HepG2 (cell line): ENCODE results near the gene PKP3. TPM values are rescaled to one million over a fixed set of nuclear protein-coding genes. Genes with fewer than 3 reads are reported as not detected.

ENCODE experiments used
- CENPX ChIP-seq: sonication (generic); formaldehyde crosslinking; IDR thresholded peaks from 2 replicates; pipeline ENCODE4 v1.9.0; 2021; ENCODE audit warnings: mild to moderate bottlenecking, missing genetic modification reagents, moderate library complexity
- CHCHD3 ChIP-seq: sonication (generic); formaldehyde crosslinking; IDR thresholded peaks from 2 replicates; pipeline ENCODE4 v1.8.0; 2022; ENCODE audit warnings: mild to moderate bottlenecking, missing genetic modification reagents, moderate library complexity
- EED ChIP-seq: sonication (generic); formaldehyde crosslinking; IDR thresholded peaks from 2 replicates; pipeline ENCODE4 v1.5.0; 2020; ENCODE audit warnings: mild to moderate bottlenecking, missing genetic modification reagents
- ELF4 ChIP-seq: sonication (generic); formaldehyde crosslinking; IDR thresholded peaks from 2 replicates; pipeline ENCODE4 v1.5.0; 2020; ENCODE audit warnings: missing genetic modification reagents, mild to moderate bottlenecking, moderate library complexity, borderline replicate concordance
- FOXM1 ChIP-seq: sonication (generic); formaldehyde crosslinking; IDR thresholded peaks from 2 replicates; pipeline ENCODE4 v1.5.0; 2020; ENCODE audit warnings: missing genetic modification reagents
- MZF1 ChIP-seq: sonication (generic); formaldehyde crosslinking; IDR thresholded peaks from 2 replicates; pipeline ENCODE4 v1.8.1; 2023; ENCODE audit warnings: mild to moderate bottlenecking, missing genetic modification reagents, borderline replicate concordance
- POLR2A ChIP-seq, 2 experiments: IDR thresholded peaks; 2 replicates each; pipeline ENCODE4 v1.6.1; 2011; ENCODE audit warnings: low read depth in 2 of 2, low read length in 2 of 2, mild to moderate bottlenecking in 1 of 2, moderate library complexity in 1 of 2; ENCODE audit not compliant: insufficient read depth in 1 of 2
- SIX4 ChIP-seq: sonication (generic); formaldehyde crosslinking; IDR thresholded peaks from 2 replicates; pipeline ENCODE4 v1.4.0; 2020; ENCODE audit warnings: missing genetic modification reagents
- SOX5 ChIP-seq: IDR thresholded peaks from 2 replicates; pipeline ENCODE4 v1.6.1; 2016; ENCODE audit warnings: borderline replicate concordance
- SP4 ChIP-seq: sonication (generic); formaldehyde crosslinking; IDR thresholded peaks from 2 replicates; pipeline ENCODE4 v1.8.1; 2023; ENCODE audit warnings: mild to moderate bottlenecking, missing genetic modification reagents
- ZIK1 ChIP-seq: sonication (generic); formaldehyde crosslinking; IDR thresholded peaks from 2 replicates; pipeline ENCODE4 v1.5.0; 2020; ENCODE audit warnings: mild to moderate bottlenecking, low read depth, missing genetic modification reagents, borderline replicate concordance
- ZNF205 ChIP-seq: IDR thresholded peaks from 2 replicates; pipeline ENCODE4 v1.6.1; 2018; ENCODE audit warnings: missing biosample characterization, missing genetic modification reagents
- ZNF235 ChIP-seq: sonication (generic); formaldehyde crosslinking; IDR thresholded peaks from 2 replicates; pipeline ENCODE4 v1.8.1; 2023; ENCODE audit warnings: mild to moderate bottlenecking, missing genetic modification reagents, borderline replicate concordance
- ZNF292 ChIP-seq: sonication (generic); formaldehyde crosslinking; IDR thresholded peaks from 2 replicates; pipeline ENCODE4 v1.8.1; 2022; ENCODE audit warnings: mild to moderate bottlenecking, low read depth, missing genetic modification reagents, borderline replicate concordance
- ZNF335 ChIP-seq: sonication (generic); formaldehyde crosslinking; IDR thresholded peaks from 2 replicates; pipeline ENCODE4 v1.4.0; 2020; ENCODE audit warnings: missing genetic modification reagents
- ZNF644 ChIP-seq: IDR thresholded peaks from 2 replicates; pipeline ENCODE4 v1.6.1; 2016; ENCODE audit warnings: low read depth
- ZNF790 ChIP-seq: sonication (generic); formaldehyde crosslinking; IDR thresholded peaks from 2 replicates; pipeline ENCODE4 v1.8.0; 2022; ENCODE audit warnings: missing genetic modification reagents, mild to moderate bottlenecking, borderline replicate concordance
- polyA plus RNA-seq, 8 experiments: library from polyadenylated mRNA; depleted of rRNA in 3 of 8; stranded (reverse) in 7 of 8; unstranded in 1 of 8; fragments of >200 nt; fragmentation: Illumina TruSeq in 4 of 8; extraction: Trizol in 4 of 8; gene quantifications; 2 replicates each; pipeline versions ENCODE4 v1.2.1 to v1.2.3, GENCODE V29; 2011 to 2016; ENCODE audit warnings: low read depth in 4 of 8, missing spikeins in 1 of 8, mixed read lengths in 1 of 8; ENCODE audit not compliant: insufficient read depth in 1 of 8
- total RNA-seq, 5 experiments: library from RNA; depleted of rRNA; stranded (reverse); fragments of >200 nt; fragmentation: Illumina TruSeq; extraction: Trizol; gene quantifications; 2 replicates each; pipeline ENCODE4 v1.2.3, GENCODE V29; 2016; ENCODE audit warnings: low read depth in 1 of 5
- TF ChIP-seq, protein P1 (sequence below): sonication (generic); formaldehyde crosslinking; IDR thresholded peaks from 2 replicates; pipeline ENCODE4 v1.4.0; 2020; ENCODE audit warnings: mild to moderate bottlenecking, missing genetic modification reagents
- TF ChIP-seq, protein P2 (sequence below): sonication (generic); formaldehyde crosslinking; IDR thresholded peaks from 2 replicates; pipeline ENCODE4 v1.4.0; 2020; ENCODE audit warnings: missing genetic modification reagents, borderline replicate concordance
- TF ChIP-seq, protein P3 (sequence below): sonication (generic); formaldehyde crosslinking; IDR thresholded peaks from 2 replicates; pipeline ENCODE4 v1.4.0; 2020; ENCODE audit warnings: low read depth, mild to moderate bottlenecking, missing genetic modification reagents
- TF ChIP-seq, protein P4 (sequence below): sonication (generic); formaldehyde crosslinking; IDR thresholded peaks from 2 replicates; pipeline ENCODE4 v1.9.0; 2021; ENCODE audit warnings: missing genetic modification reagents, borderline replicate concordance

The PKP3 gene
- total and polyA plus RNA-seq, 2 of the 13 experiments (the other 11 are each of a cell fraction or from before 2014, with no cell fraction given), result 18.0 to 28.7 TPM

DNA sequence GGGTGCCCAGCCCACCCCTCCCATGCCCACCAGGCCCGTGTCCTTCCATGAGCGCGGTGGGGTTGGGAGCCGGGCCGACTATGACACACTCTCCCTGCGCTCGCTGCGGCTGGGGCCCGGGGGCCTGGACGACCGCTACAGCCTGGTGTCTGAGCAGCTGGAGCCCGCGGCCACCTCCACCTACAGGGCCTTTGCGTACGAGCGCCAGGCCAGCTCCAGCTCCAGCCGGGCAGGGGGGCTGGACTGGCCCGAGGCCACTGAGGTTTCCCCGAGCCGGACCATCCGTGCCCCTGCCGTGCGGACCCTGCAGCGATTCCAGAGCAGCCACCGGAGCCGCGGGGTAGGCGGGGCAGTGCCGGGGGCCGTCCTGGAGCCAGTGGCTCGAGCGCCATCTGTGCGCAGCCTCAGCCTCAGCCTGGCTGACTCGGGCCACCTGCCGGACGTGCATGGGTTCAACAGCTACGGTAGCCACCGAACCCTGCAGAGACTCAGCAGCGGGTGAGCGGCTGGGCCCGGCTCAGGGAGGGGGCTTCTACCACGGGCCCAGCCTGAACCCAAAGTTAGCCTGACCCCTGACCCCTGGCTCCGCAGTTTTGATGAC, 3.0 kb downstream of the PKP3 start (continued):
- TF ChIP-seq, protein P1, sequence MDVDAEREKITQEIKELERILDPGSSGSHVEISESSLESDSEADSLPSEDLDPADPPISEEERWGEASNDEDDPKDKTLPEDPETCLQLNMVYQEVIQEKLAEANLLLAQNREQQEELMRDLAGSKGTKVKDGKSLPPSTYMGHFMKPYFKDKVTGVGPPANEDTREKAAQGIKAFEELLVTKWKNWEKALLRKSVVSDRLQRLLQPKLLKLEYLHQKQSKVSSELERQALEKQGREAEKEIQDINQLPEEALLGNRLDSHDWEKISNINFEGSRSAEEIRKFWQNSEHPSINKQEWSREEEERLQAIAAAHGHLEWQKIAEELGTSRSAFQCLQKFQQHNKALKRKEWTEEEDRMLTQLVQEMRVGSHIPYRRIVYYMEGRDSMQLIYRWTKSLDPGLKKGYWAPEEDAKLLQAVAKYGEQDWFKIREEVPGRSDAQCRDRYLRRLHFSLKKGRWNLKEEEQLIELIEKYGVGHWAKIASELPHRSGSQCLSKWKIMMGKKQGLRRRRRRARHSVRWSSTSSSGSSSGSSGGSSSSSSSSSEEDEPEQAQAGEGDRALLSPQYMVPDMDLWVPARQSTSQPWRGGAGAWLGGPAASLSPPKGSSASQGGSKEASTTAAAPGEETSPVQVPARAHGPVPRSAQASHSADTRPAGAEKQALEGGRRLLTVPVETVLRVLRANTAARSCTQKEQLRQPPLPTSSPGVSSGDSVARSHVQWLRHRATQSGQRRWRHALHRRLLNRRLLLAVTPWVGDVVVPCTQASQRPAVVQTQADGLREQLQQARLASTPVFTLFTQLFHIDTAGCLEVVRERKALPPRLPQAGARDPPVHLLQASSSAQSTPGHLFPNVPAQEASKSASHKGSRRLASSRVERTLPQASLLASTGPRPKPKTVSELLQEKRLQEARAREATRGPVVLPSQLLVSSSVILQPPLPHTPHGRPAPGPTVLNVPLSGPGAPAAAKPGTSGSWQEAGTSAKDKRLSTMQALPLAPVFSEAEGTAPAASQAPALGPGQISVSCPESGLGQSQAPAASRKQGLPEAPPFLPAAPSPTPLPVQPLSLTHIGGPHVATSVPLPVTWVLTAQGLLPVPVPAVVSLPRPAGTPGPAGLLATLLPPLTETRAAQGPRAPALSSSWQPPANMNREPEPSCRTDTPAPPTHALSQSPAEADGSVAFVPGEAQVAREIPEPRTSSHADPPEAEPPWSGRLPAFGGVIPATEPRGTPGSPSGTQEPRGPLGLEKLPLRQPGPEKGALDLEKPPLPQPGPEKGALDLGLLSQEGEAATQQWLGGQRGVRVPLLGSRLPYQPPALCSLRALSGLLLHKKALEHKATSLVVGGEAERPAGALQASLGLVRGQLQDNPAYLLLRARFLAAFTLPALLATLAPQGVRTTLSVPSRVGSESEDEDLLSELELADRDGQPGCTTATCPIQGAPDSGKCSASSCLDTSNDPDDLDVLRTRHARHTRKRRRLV (CRISPR knock-in tag), result 0 out of 2 replicates have a peak, but pooled peaks have one; percentile 48
- TF ChIP-seq ZNF235 (CRISPR knock-in tag) (no peak; the same call in 1 of the 2 replicates), CENPX (CRISPR knock-in tag) (no peak), SOX5 (CRISPR knock-in tag) (no peak), MZF1 (no peak), SIX4 (no peak), SP4 (CRISPR knock-in tag) (no peak), ELF4 (CRISPR knock-in tag) (no peak), ZNF790 (no peak), ZNF644 (CRISPR knock-in tag) (no peak), FOXM1 (CRISPR knock-in tag) (no peak), EED (CRISPR knock-in tag) (no peak; the same call in 1 of the 2 replicates), ZIK1 (CRISPR knock-in tag) (no peak), POLR2A (IDR thresholded peaks at IDR 0.05; ENCODE audit: insufficient read depth in 1 of 2, low read depth in 2 of 2, low read length in 2 of 2) (no peak), ZNF335 (no peak), ZNF205 (peak; percentile 55), CHCHD3 (CRISPR knock-in tag) (no peak), ZNF292 (CRISPR knock-in tag) (no peak)
- TF ChIP-seq, protein P2, sequence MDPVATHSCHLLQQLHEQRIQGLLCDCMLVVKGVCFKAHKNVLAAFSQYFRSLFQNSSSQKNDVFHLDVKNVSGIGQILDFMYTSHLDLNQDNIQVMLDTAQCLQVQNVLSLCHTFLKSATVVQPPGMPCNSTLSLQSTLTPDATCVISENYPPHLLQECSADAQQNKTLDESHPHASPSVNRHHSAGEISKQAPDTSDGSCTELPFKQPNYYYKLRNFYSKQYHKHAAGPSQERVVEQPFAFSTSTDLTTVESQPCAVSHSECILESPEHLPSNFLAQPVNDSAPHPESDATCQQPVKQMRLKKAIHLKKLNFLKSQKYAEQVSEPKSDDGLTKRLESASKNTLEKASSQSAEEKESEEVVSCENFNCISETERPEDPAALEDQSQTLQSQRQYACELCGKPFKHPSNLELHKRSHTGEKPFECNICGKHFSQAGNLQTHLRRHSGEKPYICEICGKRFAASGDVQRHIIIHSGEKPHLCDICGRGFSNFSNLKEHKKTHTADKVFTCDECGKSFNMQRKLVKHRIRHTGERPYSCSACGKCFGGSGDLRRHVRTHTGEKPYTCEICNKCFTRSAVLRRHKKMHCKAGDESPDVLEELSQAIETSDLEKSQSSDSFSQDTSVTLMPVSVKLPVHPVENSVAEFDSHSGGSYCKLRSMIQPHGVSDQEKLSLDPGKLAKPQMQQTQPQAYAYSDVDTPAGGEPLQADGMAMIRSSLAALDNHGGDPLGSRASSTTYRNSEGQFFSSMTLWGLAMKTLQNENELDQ (CRISPR knock-in tag), result no peak
- TF ChIP-seq, protein P3, sequence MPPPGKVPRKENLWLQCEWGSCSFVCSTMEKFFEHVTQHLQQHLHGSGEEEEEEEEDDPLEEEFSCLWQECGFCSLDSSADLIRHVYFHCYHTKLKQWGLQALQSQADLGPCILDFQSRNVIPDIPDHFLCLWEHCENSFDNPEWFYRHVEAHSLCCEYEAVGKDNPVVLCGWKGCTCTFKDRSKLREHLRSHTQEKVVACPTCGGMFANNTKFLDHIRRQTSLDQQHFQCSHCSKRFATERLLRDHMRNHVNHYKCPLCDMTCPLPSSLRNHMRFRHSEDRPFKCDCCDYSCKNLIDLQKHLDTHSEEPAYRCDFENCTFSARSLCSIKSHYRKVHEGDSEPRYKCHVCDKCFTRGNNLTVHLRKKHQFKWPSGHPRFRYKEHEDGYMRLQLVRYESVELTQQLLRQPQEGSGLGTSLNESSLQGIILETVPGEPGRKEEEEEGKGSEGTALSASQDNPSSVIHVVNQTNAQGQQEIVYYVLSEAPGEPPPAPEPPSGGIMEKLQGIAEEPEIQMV (CRISPR knock-in tag), result no peak
- TF ChIP-seq, protein P4, sequence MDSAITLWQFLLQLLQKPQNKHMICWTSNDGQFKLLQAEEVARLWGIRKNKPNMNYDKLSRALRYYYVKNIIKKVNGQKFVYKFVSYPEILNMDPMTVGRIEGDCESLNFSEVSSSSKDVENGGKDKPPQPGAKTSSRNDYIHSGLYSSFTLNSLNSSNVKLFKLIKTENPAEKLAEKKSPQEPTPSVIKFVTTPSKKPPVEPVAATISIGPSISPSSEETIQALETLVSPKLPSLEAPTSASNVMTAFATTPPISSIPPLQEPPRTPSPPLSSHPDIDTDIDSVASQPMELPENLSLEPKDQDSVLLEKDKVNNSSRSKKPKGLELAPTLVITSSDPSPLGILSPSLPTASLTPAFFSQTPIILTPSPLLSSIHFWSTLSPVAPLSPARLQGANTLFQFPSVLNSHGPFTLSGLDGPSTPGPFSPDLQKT (CRISPR knock-in tag), result no peak
